Peyer's patch (tissue), 4 donors: Measurements from ENCODE around the gene MTCH2. TPM values are rescaled to one million over a fixed set of nuclear protein-coding genes. Genes with fewer than 3 reads are reported as not detected.

Experiments
- DNase-seq, 3 donors: peaks; one replicate each; pipeline ENCODE4 v3.0.0-alpha.2; 2017 to 2019
- H3K27ac ChIP-seq, 4 donors: fragments of 200-600 bp; sonication (generic); one replicate each; pipeline ENCODE4 v1.5.1; 2016 to 2019
- H3K27me3 ChIP-seq, 2 donors: fragments of 200-600 bp; sonication (generic); one replicate each; pipeline ENCODE4 v1.5.1; 2019
- H3K36me3 ChIP-seq, 3 donors: fragments of 200-600 bp; sonication (generic); one replicate each; pipeline ENCODE4 v1.5.1; 2016 to 2019
- H3K4me1 ChIP-seq, 4 donors: fragments of 200-600 bp; sonication (generic); one replicate each; pipeline ENCODE4 v1.5.1; 2016 to 2019
- H3K4me3 ChIP-seq, 4 donors: fragments of 200-600 bp; sonication (generic); 1 replicate in 3 of 4; 2 replicates in 1 of 4; pipeline ENCODE4 v1.5.1; 2016 to 2019; ENCODE audit warnings: mild to moderate bottlenecking in 1 of 4
- H3K9me3 ChIP-seq, 4 donors: fragments of 200-600 bp; sonication (generic); one replicate each; pipeline ENCODE4 v1.5.1; 2016 to 2019; ENCODE audit warnings: mild to moderate bottlenecking in 1 of 4
- POLR2A ChIP-seq, 2 donors: fragments of 450-650 bp; IDR thresholded peaks; one replicate each; pipeline ENCODE4 v1.5.1; 2017; ENCODE audit warnings: antibody characterized with exemption in 2 of 2, mild to moderate bottlenecking in 2 of 2, moderate library complexity in 2 of 2
- total RNA-seq, 4 donors: library from RNA; depleted of rRNA; stranded (reverse); fragments of >200 nt; gene quantifications; one replicate each; pipeline ENCODE4 v1.1.0, GENCODE V29; 2016
- TF ChIP-seq, protein P1 (sequence below), 6 experiments: fragments of 450-650 bp in 4 of 6; fragments of 200-600 bp in 2 of 6; sonication (generic) in 1 of 6; IDR thresholded peaks; one replicate each; pipeline ENCODE4 v1.5.1; 2017 to 2019; ENCODE audit warnings: antibody characterized with exemption in 6 of 6, mild to moderate bottlenecking in 3 of 6, moderate library complexity in 1 of 6

MTCH2 gene
- total RNA-seq, 4 donors from 2014 or later: 36.3 to 118 (median 75.8) TPM

DNA sequence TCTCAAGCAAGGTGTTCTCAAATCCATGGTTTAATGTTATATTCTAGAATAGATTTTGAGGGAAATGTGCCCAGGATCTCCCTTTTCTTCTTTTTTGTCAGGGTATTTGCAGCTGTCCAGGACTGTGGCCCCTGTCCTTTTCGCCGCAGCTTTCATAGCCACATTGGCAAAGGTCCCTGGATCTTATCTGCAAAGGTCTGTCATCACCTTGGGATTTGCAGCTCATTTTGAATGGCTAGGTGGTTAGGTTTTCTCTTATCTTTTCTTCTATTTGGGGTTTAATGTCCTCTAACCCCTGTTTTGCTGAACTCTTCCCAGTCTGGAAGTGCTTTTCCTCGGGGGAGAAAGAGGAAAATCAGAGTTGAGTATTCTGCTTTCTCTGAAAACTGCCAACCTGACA is 36.4 kb downstream of the MTCH2 start:
- Histone ChIP-seq H3K27me3 (no peaks in the 10 kb centered on the region), H3K27ac (no peak overlapping the region), H3K4me3 (no peak overlapping the region), H3K36me3 (peaks cover 0 to 1% (median 0%) of the 10 kb centered on the region in 3 donors), H3K4me1 (no peaks in the 10 kb centered on the region), H3K9me3 (no peaks in the 10 kb centered on the region)
- TF ChIP-seq POLR2A (IDR thresholded peaks at IDR 0.05): no peak
- TF ChIP-seq, protein P1, sequence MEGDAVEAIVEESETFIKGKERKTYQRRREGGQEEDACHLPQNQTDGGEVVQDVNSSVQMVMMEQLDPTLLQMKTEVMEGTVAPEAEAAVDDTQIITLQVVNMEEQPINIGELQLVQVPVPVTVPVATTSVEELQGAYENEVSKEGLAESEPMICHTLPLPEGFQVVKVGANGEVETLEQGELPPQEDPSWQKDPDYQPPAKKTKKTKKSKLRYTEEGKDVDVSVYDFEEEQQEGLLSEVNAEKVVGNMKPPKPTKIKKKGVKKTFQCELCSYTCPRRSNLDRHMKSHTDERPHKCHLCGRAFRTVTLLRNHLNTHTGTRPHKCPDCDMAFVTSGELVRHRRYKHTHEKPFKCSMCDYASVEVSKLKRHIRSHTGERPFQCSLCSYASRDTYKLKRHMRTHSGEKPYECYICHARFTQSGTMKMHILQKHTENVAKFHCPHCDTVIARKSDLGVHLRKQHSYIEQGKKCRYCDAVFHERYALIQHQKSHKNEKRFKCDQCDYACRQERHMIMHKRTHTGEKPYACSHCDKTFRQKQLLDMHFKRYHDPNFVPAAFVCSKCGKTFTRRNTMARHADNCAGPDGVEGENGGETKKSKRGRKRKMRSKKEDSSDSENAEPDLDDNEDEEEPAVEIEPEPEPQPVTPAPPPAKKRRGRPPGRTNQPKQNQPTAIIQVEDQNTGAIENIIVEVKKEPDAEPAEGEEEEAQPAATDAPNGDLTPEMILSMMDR (IDR thresholded peaks at IDR 0.05): no peak
- DNase-seq: no peak

DNA sequence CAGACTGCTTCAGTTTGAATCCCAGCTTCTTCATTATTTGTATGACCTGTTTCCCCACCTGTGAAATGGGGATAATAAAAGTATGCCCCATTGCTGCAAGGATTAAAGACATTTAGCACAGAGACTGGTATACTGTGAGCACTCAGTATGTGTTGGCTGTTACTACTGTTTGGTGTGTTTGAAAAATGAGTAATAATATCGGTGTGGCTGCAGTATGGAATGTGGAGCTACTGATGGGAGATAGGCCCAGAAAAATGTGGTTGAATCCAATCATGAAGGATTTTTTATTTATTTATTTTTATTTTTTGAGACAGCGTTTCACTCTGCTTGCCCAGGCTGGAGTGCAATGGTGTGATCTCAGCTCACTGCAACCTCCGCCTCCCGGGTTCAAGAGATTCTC is 39.1 kb downstream of the MTCH2 start:
- TF ChIP-seq POLR2A (IDR thresholded peaks at IDR 0.05): no peak
- TF ChIP-seq, protein P1 (IDR thresholded peaks at IDR 0.05): no peak
- H3K9me3 ChIP-seq: no peaks in the 10 kb centered on the region
- no peak for DNase-seq
- H3K27ac ChIP-seq: no peak overlapping the region
- no peaks in the 10 kb centered on the region for H3K36me3 ChIP-seq
- no peaks in the 10 kb centered on the region for H3K27me3 ChIP-seq
- H3K4me3 ChIP-seq: no peak overlapping the region
- no peaks in the 10 kb centered on the region for H3K4me1 ChIP-seq

DNA sequence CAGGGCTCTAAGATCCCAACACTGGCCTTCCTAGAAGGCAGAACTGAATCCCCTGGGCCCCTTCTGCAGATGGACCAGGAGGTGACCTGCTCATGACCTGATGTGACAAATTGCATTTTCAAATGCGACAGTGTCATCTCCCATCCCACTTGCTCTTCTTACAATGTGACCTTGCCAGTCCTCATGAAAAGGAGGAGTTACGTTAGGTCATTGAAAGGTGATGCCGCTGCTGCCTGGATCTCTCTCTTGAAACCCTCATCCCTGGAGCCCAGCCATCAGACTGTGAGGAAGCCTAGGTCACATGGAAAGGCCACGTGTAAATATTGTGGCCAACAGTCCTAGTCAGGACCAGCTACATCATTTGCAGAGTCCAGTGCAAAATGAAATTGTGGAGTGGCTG is 42.5 kb downstream of the MTCH2 start:
- Histone ChIP-seq H3K27ac (no peak overlapping the region), H3K36me3 (no peaks in the 10 kb centered on the region), H3K4me3 (no peak overlapping the region), H3K27me3 (no peaks in the 10 kb centered on the region), H3K9me3 (no peaks in the 10 kb centered on the region), H3K4me1 (no peaks in the 10 kb centered on the region)
- no peak for TF ChIP-seq POLR2A (IDR thresholded peaks at IDR 0.05)
- TF ChIP-seq, protein P1 (IDR thresholded peaks at IDR 0.05): no peak
- DNase-seq: peak in 1 of 3 donors; percentile 15

DNA sequence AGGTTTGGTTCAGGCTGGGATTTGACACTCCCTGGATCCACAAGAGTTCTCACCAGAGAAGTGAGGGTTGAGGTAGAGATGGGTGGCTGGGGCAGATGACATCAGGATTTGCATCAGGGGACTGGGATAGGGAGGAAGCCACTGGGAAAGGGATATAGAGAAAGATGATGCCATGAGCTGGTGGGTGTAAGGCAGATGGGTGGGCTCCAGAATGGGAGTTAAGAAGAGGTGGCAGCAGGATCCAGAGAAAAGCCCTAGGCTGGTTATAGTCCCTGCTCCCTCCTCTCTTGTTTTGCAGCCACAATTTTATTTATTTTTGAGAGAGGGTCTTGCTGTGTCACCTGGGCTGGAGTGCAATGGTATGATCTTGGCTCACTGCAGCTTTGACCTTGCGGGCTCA is 46.4 kb downstream of the MTCH2 start:
- Histone ChIP-seq H3K36me3 (no peaks in the 10 kb centered on the region), H3K9me3 (no peaks in the 10 kb centered on the region), H3K27ac (no peak overlapping the region), H3K4me3 (no peak overlapping the region), H3K27me3 (peaks cover 0 to 17% of the 10 kb centered on the region in 2 donors), H3K4me1 (peaks cover 0 to 9% (median 7%) of the 10 kb centered on the region in 4 donors)
- TF ChIP-seq, protein P1 (IDR thresholded peaks at IDR 0.05): no peak
- no peak for TF ChIP-seq POLR2A (IDR thresholded peaks at IDR 0.05)
- no peak for DNase-seq

DNA sequence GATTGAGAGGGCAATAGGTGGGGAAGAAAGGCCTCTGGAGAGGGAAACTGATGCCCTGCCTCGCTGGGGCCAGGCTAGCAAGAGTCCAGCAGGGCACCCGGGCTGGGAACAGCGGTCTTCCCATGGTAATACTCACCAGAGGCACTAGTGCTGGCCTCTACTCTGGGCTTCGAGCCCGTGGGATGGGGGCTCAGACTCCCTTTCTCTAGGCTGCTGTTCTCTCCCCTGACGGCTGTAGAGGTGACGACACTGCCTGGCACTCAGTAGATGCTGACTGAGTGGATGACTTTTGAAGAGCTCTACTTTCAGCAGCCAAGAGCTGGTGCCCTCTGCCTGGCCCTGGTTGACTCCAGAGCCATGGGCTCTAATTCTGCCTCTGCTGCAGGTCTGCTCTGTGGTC is 47.3 kb downstream of the MTCH2 start:
- Histone ChIP-seq H3K4me1 (peaks cover 0 to 9% (median 7%) of the 10 kb centered on the region in 4 donors), H3K9me3 (no peaks in the 10 kb centered on the region), H3K36me3 (no peaks in the 10 kb centered on the region), H3K27ac (no peak overlapping the region), H3K27me3 (peaks cover 0 to 17% of the 10 kb centered on the region in 2 donors), H3K4me3 (no peak overlapping the region)
- no peak for DNase-seq
- TF ChIP-seq, protein P1 (IDR thresholded peaks at IDR 0.05): no peak
- TF ChIP-seq POLR2A (IDR thresholded peaks at IDR 0.05): no peak
